A549 treated with DMSO at 1 μM for 4 hours (cell line): ENCODE results near the gene CMPK1. TPM values are rescaled to one million over a fixed set of nuclear protein-coding genes. Genes with fewer than 3 reads are reported as not detected.

ENCODE experiments used
- total RNA-seq: library from RNA; stranded (reverse); fragments of 200-300 nt; extraction: Qiagen RNA extraction; gene quantifications from 5 replicates; pipeline ENCODE4 v1.2.3, GENCODE V29; 2022; ENCODE audit warnings: low read depth

The CMPK1 gene, protein sequence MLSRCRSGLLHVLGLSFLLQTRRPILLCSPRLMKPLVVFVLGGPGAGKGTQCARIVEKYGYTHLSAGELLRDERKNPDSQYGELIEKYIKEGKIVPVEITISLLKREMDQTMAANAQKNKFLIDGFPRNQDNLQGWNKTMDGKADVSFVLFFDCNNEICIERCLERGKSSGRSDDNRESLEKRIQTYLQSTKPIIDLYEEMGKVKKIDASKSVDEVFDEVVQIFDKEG
- 61.9 to 78.7 TPM (median 69.0 TPM) in 5 replicates for total RNA-seq

DNA sequence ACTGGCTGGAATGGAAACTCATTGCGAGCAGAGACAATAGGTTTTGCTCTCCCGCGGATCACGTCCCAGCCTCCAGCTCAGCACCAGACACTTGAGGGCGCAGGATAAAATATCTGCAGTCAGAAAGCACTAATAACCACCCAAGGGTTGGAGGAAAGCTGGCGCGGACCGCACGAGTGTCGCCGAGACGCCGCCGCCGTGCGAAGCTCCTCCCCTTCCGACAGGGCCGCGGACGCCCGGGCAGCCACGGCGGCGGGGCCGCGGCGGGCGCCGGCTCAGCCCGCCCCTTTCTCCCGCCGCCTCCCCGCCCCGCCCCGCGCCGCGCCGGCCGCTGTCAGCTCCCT is at the start of gene CMPK1:
CMPK1 (plus strand) TSS at position 213 of the 344 bp plus-strand sequence. CDS start 156 bp downstream, outside the sequence.

DNA sequence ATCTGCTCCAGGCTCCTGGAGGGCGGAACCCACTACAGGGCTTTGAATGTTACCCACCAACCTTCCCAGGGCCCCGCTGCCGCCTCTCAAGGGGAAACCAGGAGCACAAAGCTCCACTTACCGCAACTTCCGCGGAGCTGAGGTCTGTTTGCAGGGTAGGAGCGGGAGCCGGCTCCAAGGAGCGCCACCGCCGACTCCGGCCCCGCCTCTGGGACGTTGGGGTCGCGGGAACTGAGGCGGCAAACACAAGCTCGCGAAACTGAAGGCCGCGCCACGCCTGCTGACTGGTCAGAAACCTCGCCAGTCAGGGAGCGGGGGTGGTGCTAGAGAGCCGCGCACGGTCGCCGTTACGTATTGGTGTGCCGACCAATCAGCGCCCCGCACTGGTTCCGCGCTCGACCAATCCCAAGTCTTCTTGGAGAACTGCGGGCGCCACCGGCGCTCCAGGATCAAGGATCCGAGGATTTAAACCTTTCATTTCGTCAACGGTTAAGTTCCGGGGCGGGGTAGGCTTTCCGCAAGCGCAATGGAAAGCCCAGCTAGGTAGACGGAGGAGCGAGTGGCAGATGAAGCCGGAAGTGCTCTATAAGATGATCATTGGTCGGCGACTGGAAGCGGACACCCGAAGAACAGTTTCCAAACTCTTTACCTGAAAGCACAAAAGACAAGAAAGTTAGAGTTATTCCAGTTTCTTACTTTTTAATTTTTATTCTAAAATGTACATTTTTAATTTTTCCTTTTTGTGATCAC is 19.5 kb upstream of the CMPK1 start, which contains the start of gene STIL:
STIL (minus strand) TSS at position 233 of the 750 bp plus-strand sequence. CDS start 3,828 bp downstream, outside the sequence.

DNA sequence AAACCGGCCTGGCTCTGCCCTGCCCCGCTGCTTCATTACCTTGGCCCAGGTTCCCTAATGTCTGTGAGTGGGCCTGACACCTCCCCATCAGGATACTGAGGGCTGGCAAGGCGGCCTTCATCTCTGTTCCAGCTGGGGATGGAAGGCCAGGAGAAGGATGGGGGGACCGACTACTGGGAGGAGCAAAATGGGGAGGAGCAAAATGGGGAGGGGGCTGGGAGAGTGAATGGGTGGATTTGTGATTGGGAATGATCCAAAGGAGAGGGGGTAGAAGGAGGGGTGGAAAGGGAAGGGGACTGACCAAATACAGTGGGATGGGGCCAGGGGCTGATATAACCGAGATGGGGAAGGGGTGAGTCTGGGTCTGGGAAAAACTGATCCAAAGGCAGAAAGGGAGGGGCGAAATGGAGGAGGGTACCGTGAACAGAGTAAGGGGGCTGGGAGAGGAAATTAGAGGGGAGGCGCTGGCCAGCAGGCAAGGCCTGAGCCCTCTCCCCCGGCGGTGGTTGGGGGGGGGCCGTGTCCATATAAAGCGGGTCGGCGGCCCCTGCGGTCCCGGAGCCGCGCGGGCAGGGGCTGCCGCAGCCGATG is 82.2 kb downstream of the CMPK1 start, which contains the start of gene FOXE3:
FOXE3 (plus strand) TSS at position 558 of the 591 bp plus-strand sequence; CDS start at position 589, 31 bp downstream.

Other genes with a start within 250 kb of the CMPK1 start
- not detected in 5 replicates for gene CYP4A22, start 196.3 kb upstream of the CMPK1 start, total RNA-seq
- 6.1 to 9.3 TPM (median 7.9 TPM) in 5 replicates for gene PDZK1IP1, start 143.8 kb upstream of the CMPK1 start, total RNA-seq
- not detected in 5 replicates for gene TAL1, start 101.6 kb upstream of the CMPK1 start, total RNA-seq
- gene STIL, start 19.6 kb upstream of the CMPK1 start, total RNA-seq = 10.7 to 12.2 TPM (median 11.7 TPM) in 5 replicates
- gene FOXE3, start 82.5 kb downstream of the CMPK1 start, total RNA-seq = 0.06 to 0.10 TPM (median 0.06 TPM) in 4 of 5 replicates, not detected in the other
- 0.39 to 0.53 TPM (median 0.43 TPM) in 5 replicates for gene FOXD2, start 104.3 kb downstream of the CMPK1 start, total RNA-seq